Measurements from ENCODE around the gene MAPK8IP3.

MAPK8IP3 gene

DNA sequence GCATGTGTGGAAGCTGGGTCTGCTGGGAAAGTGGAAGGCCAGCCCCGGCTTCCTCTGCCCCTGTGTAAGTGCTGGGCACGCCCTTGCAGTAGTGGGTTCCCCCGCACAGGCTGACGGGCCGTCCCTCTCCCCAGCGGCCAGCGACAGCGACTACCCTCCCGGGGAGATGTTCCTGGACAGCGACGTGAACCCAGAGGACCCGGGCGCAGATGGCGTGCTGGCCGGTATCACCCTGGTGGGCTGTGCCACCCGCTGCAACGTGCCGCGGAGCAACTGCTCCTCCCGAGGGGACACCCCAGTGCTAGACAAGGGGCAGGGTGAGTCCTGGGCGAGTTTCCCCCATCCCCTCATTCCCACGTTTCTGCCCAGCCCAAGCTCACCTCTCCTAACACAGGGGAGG lies 59.8 kb downstream of the MAPK8IP3 start:
- Histone ChIP-seq H3K4me3 (ENCODE audit: low read length, poor library complexity, severe bottlenecking) (no peak overlapping the region), H3K9me3 (ENCODE audit: insufficient read depth, low read depth, low read length) (no peaks in the 10 kb centered on the region), H3K9ac (ENCODE audit: low read depth, low read length, poor library complexity, severe bottlenecking) (no peak overlapping the region), H3K36me3 (ENCODE audit: insufficient read depth, low read length) (no peaks in the 10 kb centered on the region), H3K4me2 (ENCODE audit: low read depth, low read length, poor library complexity, severe bottlenecking) (no peak overlapping the region), H4K20me1 (ENCODE audit: insufficient read depth, low read length, poor library complexity, severe bottlenecking) (no peaks in the 10 kb centered on the region), H3K4me1 (ENCODE audit: insufficient read depth, low read length, poor library complexity, severe bottlenecking) (no peaks in the 10 kb centered on the region), H3K27me3 (ENCODE audit: insufficient read depth, low read length, poor library complexity, severe bottlenecking) (no peaks in the 10 kb centered on the region), H2AFZ (ENCODE audit: low read length) (no peak overlapping the region), H3K9me2 (replicated peaks; ENCODE audit: low read depth, low read length) (no peaks in the 10 kb centered on the region), H3K79me2 (ENCODE audit: insufficient read depth, low read length) (no peaks in the 10 kb centered on the region; the same call in 1 of the 2 replicates), H3F3A (ENCODE audit: low read depth) (no peaks in the 10 kb centered on the region)
- TF ChIP-seq CTCF (conservative IDR thresholded peaks at IDR 0.05; ENCODE audit: low read length) (no peak), EZH2phosphoT487 (IDR thresholded peaks at IDR 0.05; ENCODE audit: borderline replicate concordance) (no peak)

GRCh38 chr16:1766231-1766630 lies 60.2 kb downstream of the MAPK8IP3 start:
- Histone ChIP-seq H3K9me2 (replicated peaks; ENCODE audit: low read depth, low read length) (no peaks in the 10 kb centered on the region), H4K20me1 (ENCODE audit: insufficient read depth, low read length, poor library complexity, severe bottlenecking) (no peaks in the 10 kb centered on the region), H3K9ac (ENCODE audit: low read depth, low read length, poor library complexity, severe bottlenecking) (no peak overlapping the region), H3K36me3 (ENCODE audit: insufficient read depth, low read length) (no peaks in the 10 kb centered on the region), H3K79me2 (ENCODE audit: insufficient read depth, low read length) (no peaks in the 10 kb centered on the region; the same call in 1 of the 2 replicates), H3F3A (ENCODE audit: low read depth) (no peaks in the 10 kb centered on the region), H2AFZ (ENCODE audit: low read length) (no peak overlapping the region), H3K4me3 (ENCODE audit: low read length, poor library complexity, severe bottlenecking) (no peak overlapping the region), H3K4me2 (ENCODE audit: low read depth, low read length, poor library complexity, severe bottlenecking) (no peak overlapping the region), H3K4me1 (ENCODE audit: insufficient read depth, low read length, poor library complexity, severe bottlenecking) (no peaks in the 10 kb centered on the region), H3K27me3 (ENCODE audit: insufficient read depth, low read length, poor library complexity, severe bottlenecking) (no peaks in the 10 kb centered on the region), H3K9me3 (ENCODE audit: insufficient read depth, low read depth, low read length) (no peaks in the 10 kb centered on the region)
- TF ChIP-seq CTCF (conservative IDR thresholded peaks at IDR 0.05; ENCODE audit: low read length) (no peak), EZH2phosphoT487 (IDR thresholded peaks at IDR 0.05; ENCODE audit: borderline replicate concordance) (no peak)

GRCh38 chr16:1766701-1767100 lies 60.7 kb downstream of the MAPK8IP3 start:
- no peaks in the 10 kb centered on the region for H3K4me1 ChIP-seq (ENCODE audit: insufficient read depth, low read length, poor library complexity, severe bottlenecking)
- H3K4me3 ChIP-seq (ENCODE audit: low read length, poor library complexity, severe bottlenecking) = no peak overlapping the region
- H3K9ac ChIP-seq (ENCODE audit: low read depth, low read length, poor library complexity, severe bottlenecking) = no peak overlapping the region
- H3K9me2 ChIP-seq (replicated peaks; ENCODE audit: low read depth, low read length) = no peaks in the 10 kb centered on the region
- TF ChIP-seq EZH2phosphoT487 (IDR thresholded peaks at IDR 0.05; ENCODE audit: borderline replicate concordance) (no peak), CTCF (conservative IDR thresholded peaks at IDR 0.05; ENCODE audit: low read length) (no peak)
- no peaks in the 10 kb centered on the region for H3K9me3 ChIP-seq (ENCODE audit: insufficient read depth, low read depth, low read length)
- H3F3A ChIP-seq (ENCODE audit: low read depth) = no peaks in the 10 kb centered on the region
- no peak overlapping the region for H3K4me2 ChIP-seq (ENCODE audit: low read depth, low read length, poor library complexity, severe bottlenecking)
- no peak overlapping the region for H2AFZ ChIP-seq (ENCODE audit: low read length)
- no peaks in the 10 kb centered on the region for H3K27me3 ChIP-seq (ENCODE audit: insufficient read depth, low read length, poor library complexity, severe bottlenecking)
- no peaks in the 10 kb centered on the region for H4K20me1 ChIP-seq (ENCODE audit: insufficient read depth, low read length, poor library complexity, severe bottlenecking)
- no peaks in the 10 kb centered on the region for H3K36me3 ChIP-seq (ENCODE audit: insufficient read depth, low read length)
- H3K79me2 ChIP-seq (ENCODE audit: insufficient read depth, low read length) = peaks cover under 1% of the 10 kb centered on the region; the same call in 1 of the 2 replicates

Measured in Loucy (cell line).